Activated CD4-positive, alpha-beta T cell treated with anti-CD3 and anti-CD28 coated beads, Interleukin-2, amount 50 U/mL, for 24 hours (primary cell): ENCODE data around the gene PPP2R5A.
"Not testable (repeated sequence)": the region's sequence is repeated elsewhere in the genome, so short reads cannot be mapped to it uniquely, and the experiment has no call there.

Experiments used
- DNase-seq, 2 donors: peaks; one replicate each; pipeline ENCODE4 v3.0.0-alpha.2; 2020; ENCODE audit warnings: low read depth in 1 of 2, low spot score in 1 of 2

The PPP2R5A gene

GRCh38 chr1:212267460-212267859, 17.8 kb upstream of the PPP2R5A start:
- no peak for DNase-seq

- no peak for DNase-seq
Measured at GRCh38 chr1:212269306-212269705, 15.9 kb upstream of the PPP2R5A start.

- no peak for DNase-seq
Measured at GRCh38 chr1:212270564-212270963, 14.6 kb upstream of the PPP2R5A start.

GRCh38 chr1:212271234-212271633, 14.0 kb upstream of the PPP2R5A start:
- no peak for DNase-seq

- DNase-seq, result no peak
Measured at GRCh38 chr1:212271823-212272485, 13.3 kb upstream of the PPP2R5A start.

GRCh38 chr1:212281590-212281989, 3.6 kb upstream of the PPP2R5A start:
- DNase-seq, result no peak

GRCh38 chr1:212283741-212284140, 1.5 kb upstream of the PPP2R5A start:
- DNase-seq, result no peak

- no peak for DNase-seq
Measured at GRCh38 chr1:212284332-212284743, 872 bp upstream of the PPP2R5A start.

- peak; percentile 55 for DNase-seq
Measured at GRCh38 chr1:212285685-212286555, 710 bp downstream of the PPP2R5A start.

- no peak for DNase-seq
Measured at GRCh38 chr1:212286556-212287131, 1.4 kb downstream of the PPP2R5A start.

- no peak for DNase-seq
Measured at GRCh38 chr1:212287261-212287895, 2.2 kb downstream of the PPP2R5A start.

- DNase-seq, result not testable (repeated sequence)
Measured at GRCh38 chr1:212287995-212288394, 2.8 kb downstream of the PPP2R5A start.

GRCh38 chr1:212288615-212289014, 3.4 kb downstream of the PPP2R5A start:
- DNase-seq, result no peak

GRCh38 chr1:212289262-212290077, 4.3 kb downstream of the PPP2R5A start:
- DNase-seq, result no peak

- DNase-seq, result no peak
Measured at GRCh38 chr1:212290608-212291007, 5.4 kb downstream of the PPP2R5A start.

- peak in 1 of 2 donors; percentile 19 for DNase-seq
Measured at GRCh38 chr1:212291505-212292134, 6.4 kb downstream of the PPP2R5A start.

- no peak for DNase-seq
Measured at GRCh38 chr1:212292250-212293105, 7.3 kb downstream of the PPP2R5A start.

- no peak for DNase-seq
Measured at GRCh38 chr1:212293579-212293978, 8.4 kb downstream of the PPP2R5A start.

GRCh38 chr1:212294983-212295382, 9.8 kb downstream of the PPP2R5A start:
- DNase-seq, result no peak
